ENCODE data around the gene IGFBP4. TPM values are rescaled to one million over a fixed set of nuclear protein-coding genes. Genes with fewer than 3 reads are reported as not detected.

IGFBP4 gene
- total and polyA plus RNA-seq, 2 of the 4 experiments (the other 2 are of a cell fraction) = 308 to 1,187 TPM

GRCh38 chr17:40503154-40503553 is 59.9 kb downstream of the IGFBP4 start:
- Histone ChIP-seq H4K91ac (ENCODE audit: insufficient read depth, low read depth, low read length) (no peak overlapping the region), H3K9ac (ENCODE audit: low read depth, low read length) (no peak overlapping the region), H3K14ac (replicated peaks; ENCODE audit: low read depth, low read length) (no peak overlapping the region), H3K4me2 (ENCODE audit: low read depth, low read length) (no peak overlapping the region), H3K27me3 (ENCODE audit: control insufficient read depth, insufficient read depth, low read length) (no peaks in the 10 kb centered on the region), H2BK120ac (ENCODE audit: low read depth, low read length) (no peak overlapping the region), H2AFZ (replicated peaks; ENCODE audit: low read length, poor library complexity) (no peak overlapping the region), H3K18ac (ENCODE audit: low read depth, low read length) (no peak overlapping the region), H2AK9ac (replicated peaks; ENCODE audit: low read depth, low read length, poor library complexity) (no peak overlapping the region), H3K4me1 (ENCODE audit: control insufficient read depth, insufficient read depth, low read length) (peaks cover 14% of the 10 kb centered on the region), H4K5ac (ENCODE audit: low read depth, low read length) (no peak overlapping the region), H3K23ac (ENCODE audit: low read depth, low read length) (no peak overlapping the region), H3K9me1 (ENCODE audit: insufficient read depth, low read length) (peaks cover 6% of the 10 kb centered on the region), H4K8ac (ENCODE audit: low read depth in 2 of 2, low read length in 2 of 2) (no peak overlapping the region), H3K4ac (ENCODE audit: low read depth, low read length) (no peak overlapping the region), H2BK5ac (ENCODE audit: low read depth, low read length, poor library complexity, severe bottlenecking) (no peak overlapping the region), H3K79me1 (ENCODE audit: low read depth in 1 of 2, low read length in 2 of 2) (peaks cover 0 to 6% of the 10 kb centered on the region in 2 experiments; a peak in 1 of 4 replicates), H2BK15ac (ENCODE audit: low read depth, low read length) (no peak overlapping the region), H3K27ac (ENCODE audit: insufficient read depth, low read length) (no peak overlapping the region), H4K20me1 (ENCODE audit: insufficient read depth, low read length) (no peaks in the 10 kb centered on the region), H3K9me3 (ENCODE audit: control insufficient read depth, insufficient read depth, low read length) (no peaks in the 10 kb centered on the region; the same call in 1 of the 2 replicates), H3K4me3 (ENCODE audit: insufficient read depth, low read depth, low read length) (no peak overlapping the region), H2AK5ac (ENCODE audit: low read depth, low read length) (no peak overlapping the region), H3K36me3 (ENCODE audit: control insufficient read depth, insufficient read depth, low read length) (no peaks in the 10 kb centered on the region), H3K56ac (ENCODE audit: extremely low read depth, insufficient read depth, low read length) (no peak overlapping the region), H2BK20ac (ENCODE audit: low read depth, low read length) (no peak overlapping the region)
- in situ Hi-C loops (cut with MboI; ENCODE audit: low sequenced_read_pairs) = no loop called here
- intact Hi-C loops (cut with micrococcal nuclease) = no loop called here
- WGBS, 2 experiments (ENCODE audit: extremely low coverage in 2 of 2, insufficient read length in 1 of 2) = no CpG with 5 or more reads among the region's 2 CpGs
- CTCF ChIA-PET = no interaction called here
- dilution Hi-C loops (cut with HindIII; ENCODE audit: low sequenced_read_pairs, unreplicated experiment) = no loop called here
- ATAC-seq (ENCODE audit: low read depth) (no peak), DNase-seq (no peak)
- TF ChIP-seq ELK1 (IDR thresholded peaks at IDR 0.05; ENCODE audit: borderline replicate concordance, low read depth, low read length) = no peak
- no peak for TF ChIP-seq CTCF (conservative IDR thresholded peaks at IDR 0.05; ENCODE audit: low read depth, low read length)
- no peak for TF ChIP-seq MXI1 (IDR thresholded peaks at IDR 0.05; ENCODE audit: borderline replicate concordance, low read depth, low read length)
- no peak for TF ChIP-seq NFE2L2 (IDR thresholded peaks at IDR 0.05; ENCODE audit: low read depth, low read length)
- no peak for TF ChIP-seq MAZ (IDR thresholded peaks at IDR 0.05; ENCODE audit: borderline replicate concordance, low read depth, low read length)
- no peak for TF ChIP-seq USF2 (IDR thresholded peaks at IDR 0.05; ENCODE audit: low read depth, low read length)
- no peak for TF ChIP-seq RAD21 (IDR thresholded peaks at IDR 0.05; ENCODE audit: low read length)
- no peak for TF ChIP-seq POLR2A (IDR thresholded peaks at IDR 0.05; ENCODE audit: low read depth, low read length)
- TF ChIP-seq FOS (IDR thresholded peaks at IDR 0.05; ENCODE audit: low read depth, low read length) = no peak
- no peak for TF ChIP-seq SMC3 (IDR thresholded peaks at IDR 0.05; ENCODE audit: low read depth, low read length)
- no peak for TF ChIP-seq CEBPB (IDR thresholded peaks at IDR 0.05; ENCODE audit: low read depth, low read length)
- POLR2A ChIA-PET (ENCODE audit: unreplicated experiment) = no interaction called here
- no TSS peak for BruUV-seq (replicated peaks)
